Natural killer cell (primary cell): Measurements from ENCODE around the gene CABP4. TPM values are rescaled to one million over a fixed set of nuclear protein-coding genes. Genes with fewer than 3 reads are reported as not detected.

Source experiments
- ATAC-seq, 3 donors: fragments of 150-1000 bp in 2 of 3; fragments of 200-7000 bp in 1 of 3; cut with Tn5 transposase; 1 replicate in 1 of 3; 2 replicates in 2 of 3; pipeline ENCODE4 v1.10.0; 2021; ENCODE audit warnings: mild to moderate bottlenecking in 2 of 3, moderate library complexity in 2 of 3
- DNase-seq, 2 donors: peaks; one replicate each; pipeline versions ENCODE4 v3.0.0 to v3.0.0-alpha.2; 2013 to 2021; ENCODE audit warnings: mixed read lengths in 1 of 2
- H3K27ac ChIP-seq: one replicate; pipeline ENCODE4 v1.5.1; 2013; ENCODE audit warnings: mild to moderate bottlenecking, low read length
- H3K27me3 ChIP-seq: one replicate; pipeline ENCODE4 v1.6.1; 2013; ENCODE audit warnings: low read length; ENCODE audit not compliant: control insufficient read depth, insufficient read depth
- H3K36me3 ChIP-seq: one replicate; pipeline ENCODE4 v1.6.1; 2013; ENCODE audit warnings: low read length; ENCODE audit not compliant: control insufficient read depth, insufficient read depth
- H3K4me1 ChIP-seq: one replicate; pipeline ENCODE4 v1.6.1; 2013; ENCODE audit warnings: low read length; ENCODE audit not compliant: control insufficient read depth, insufficient read depth
- H3K4me3 ChIP-seq: one replicate; pipeline ENCODE4 v1.5.1; 2013; ENCODE audit warnings: low read length
- H3K9me3 ChIP-seq: one replicate; pipeline ENCODE4 v1.6.1; 2013; ENCODE audit warnings: low read length; ENCODE audit not compliant: control insufficient read depth, insufficient read depth
- H3K27ac Mint-ChIP-seq, 2 donors: one replicate each; pipeline ENCODE4 v1.8.0; 2022; ENCODE audit warnings: mild to moderate bottlenecking in 2 of 2, mixed read lengths in 2 of 2, moderate library complexity in 1 of 2
- H3K27me3 Mint-ChIP-seq, 2 donors: one replicate each; pipeline ENCODE4 v1.8.0; 2022; ENCODE audit warnings: low read depth in 2 of 2, mixed read lengths in 2 of 2
- H3K36me3 Mint-ChIP-seq: one replicate; pipeline ENCODE4 v1.8.0; 2022; ENCODE audit warnings: mixed read lengths
- H3K4me1 Mint-ChIP-seq, 2 donors: one replicate each; pipeline ENCODE4 v1.8.0; 2022; ENCODE audit warnings: mixed read lengths in 2 of 2
- H3K4me3 Mint-ChIP-seq: one replicate; pipeline ENCODE4 v1.8.0; 2022; ENCODE audit warnings: mild to moderate bottlenecking, moderate library complexity, mixed read lengths
- H3K9me3 Mint-ChIP-seq, 2 donors: one replicate each; pipeline ENCODE4 v1.8.0; 2022; ENCODE audit warnings: mixed read lengths in 2 of 2
- WGBS: methylation state at CpG from one replicate; pipeline ENCODE4 v1.1.7; 2013; ENCODE audit warnings: missing lambda C conversion rate; ENCODE audit not compliant: insufficient coverage; 5-methylcytosine and 5-hydroxymethylcytosine counted together
- intact Hi-C: fragments of 100-400 bp; cut with micrococcal nuclease; formaldehyde crosslinking; loops from one replicate; pipeline ENCODE4 v1.14.2; 2022
- total RNA-seq, 4 donors: library from RNA; stranded (reverse); fragments of 120-200 nt in 1 of 4; gene quantifications; one replicate each; pipeline versions ENCODE4 v1.2.3 to v1.2.4, GENCODE V29; 2013 to 2022
- TF ChIP-seq, protein P1 (sequence below): fragments of 200-600 bp; IDR thresholded peaks from one replicate; pipeline ENCODE4 v1.8.0; 2022; ENCODE audit warnings: antibody characterized with exemption

The CABP4 gene
- total RNA-seq, 3 donors from 2014 or later (not counting 1 experiment from before 2014, with no cell fraction given): 12.9 to 22.8 (median 21.3) TPM

DNA sequence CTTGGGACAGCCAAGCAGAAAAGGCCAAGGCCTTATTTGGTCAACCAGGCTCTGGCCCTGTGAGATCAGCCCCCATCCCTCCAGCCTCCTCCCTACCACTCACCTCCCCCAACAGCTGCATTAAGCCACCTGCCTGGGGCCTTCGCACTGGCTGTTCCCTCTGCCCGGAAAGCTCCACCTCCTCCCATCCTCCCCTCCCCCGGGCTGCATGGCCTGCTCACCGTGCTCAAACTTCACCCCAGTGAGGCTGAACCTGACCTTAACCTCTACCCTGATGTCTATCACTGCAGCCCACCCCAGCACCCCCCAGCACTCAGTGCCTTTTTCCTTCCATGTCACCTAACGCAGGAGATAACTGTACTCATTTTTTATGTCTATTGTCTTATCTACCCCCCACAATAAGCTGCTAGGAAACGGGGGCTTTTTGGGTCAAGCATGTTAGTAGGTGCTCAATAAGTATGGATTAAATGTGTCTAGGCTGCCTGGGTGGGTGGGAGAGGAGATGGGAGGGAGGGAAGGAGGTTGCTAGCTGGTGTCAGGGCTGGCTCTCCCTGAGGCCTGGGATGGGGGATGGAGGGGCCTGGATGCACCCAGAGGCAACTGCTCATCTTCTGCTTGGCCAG, 18.6 kb upstream of the CABP4 start:
- TF ChIP-seq, protein P1, sequence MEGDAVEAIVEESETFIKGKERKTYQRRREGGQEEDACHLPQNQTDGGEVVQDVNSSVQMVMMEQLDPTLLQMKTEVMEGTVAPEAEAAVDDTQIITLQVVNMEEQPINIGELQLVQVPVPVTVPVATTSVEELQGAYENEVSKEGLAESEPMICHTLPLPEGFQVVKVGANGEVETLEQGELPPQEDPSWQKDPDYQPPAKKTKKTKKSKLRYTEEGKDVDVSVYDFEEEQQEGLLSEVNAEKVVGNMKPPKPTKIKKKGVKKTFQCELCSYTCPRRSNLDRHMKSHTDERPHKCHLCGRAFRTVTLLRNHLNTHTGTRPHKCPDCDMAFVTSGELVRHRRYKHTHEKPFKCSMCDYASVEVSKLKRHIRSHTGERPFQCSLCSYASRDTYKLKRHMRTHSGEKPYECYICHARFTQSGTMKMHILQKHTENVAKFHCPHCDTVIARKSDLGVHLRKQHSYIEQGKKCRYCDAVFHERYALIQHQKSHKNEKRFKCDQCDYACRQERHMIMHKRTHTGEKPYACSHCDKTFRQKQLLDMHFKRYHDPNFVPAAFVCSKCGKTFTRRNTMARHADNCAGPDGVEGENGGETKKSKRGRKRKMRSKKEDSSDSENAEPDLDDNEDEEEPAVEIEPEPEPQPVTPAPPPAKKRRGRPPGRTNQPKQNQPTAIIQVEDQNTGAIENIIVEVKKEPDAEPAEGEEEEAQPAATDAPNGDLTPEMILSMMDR: no peak
- H3K27me3 ChIP-seq: no peaks in the 10 kb centered on the region
- peaks cover 30% of the 10 kb centered on the region for H3K36me3 ChIP-seq
- H3K4me3 ChIP-seq: peak overlapping the region; percentile 81
- peak overlapping the region; percentile 95 for H3K4me3 Mint-ChIP-seq
- intact Hi-C loops: loop anchor here (2.0 kb wide), 1 partner anchor 34 kb away; no protein-coding TSS in a partner anchor
- ATAC-seq (peak in 2 of 3 donors; percentile 13 to 24), DNase-seq (peak in 1 of 2 donors; percentile 71)
- no peaks in the 10 kb centered on the region for H3K27me3 Mint-ChIP-seq
- peaks cover 65 to 86% of the 10 kb centered on the region in 2 donors for H3K4me1 Mint-ChIP-seq
- peaks cover 88% of the 10 kb centered on the region for H3K4me1 ChIP-seq
- H3K36me3 Mint-ChIP-seq: no peaks in the 10 kb centered on the region
- H3K27ac Mint-ChIP-seq: peak overlapping the region; percentile 85 to 88
- H3K9me3 Mint-ChIP-seq: no peaks in the 10 kb centered on the region
- H3K27ac ChIP-seq: peak overlapping the region; percentile 41
- no peaks in the 10 kb centered on the region for H3K9me3 ChIP-seq
- under 1% methylated on average over 6 of the region's 6 CpGs for WGBS

DNA sequence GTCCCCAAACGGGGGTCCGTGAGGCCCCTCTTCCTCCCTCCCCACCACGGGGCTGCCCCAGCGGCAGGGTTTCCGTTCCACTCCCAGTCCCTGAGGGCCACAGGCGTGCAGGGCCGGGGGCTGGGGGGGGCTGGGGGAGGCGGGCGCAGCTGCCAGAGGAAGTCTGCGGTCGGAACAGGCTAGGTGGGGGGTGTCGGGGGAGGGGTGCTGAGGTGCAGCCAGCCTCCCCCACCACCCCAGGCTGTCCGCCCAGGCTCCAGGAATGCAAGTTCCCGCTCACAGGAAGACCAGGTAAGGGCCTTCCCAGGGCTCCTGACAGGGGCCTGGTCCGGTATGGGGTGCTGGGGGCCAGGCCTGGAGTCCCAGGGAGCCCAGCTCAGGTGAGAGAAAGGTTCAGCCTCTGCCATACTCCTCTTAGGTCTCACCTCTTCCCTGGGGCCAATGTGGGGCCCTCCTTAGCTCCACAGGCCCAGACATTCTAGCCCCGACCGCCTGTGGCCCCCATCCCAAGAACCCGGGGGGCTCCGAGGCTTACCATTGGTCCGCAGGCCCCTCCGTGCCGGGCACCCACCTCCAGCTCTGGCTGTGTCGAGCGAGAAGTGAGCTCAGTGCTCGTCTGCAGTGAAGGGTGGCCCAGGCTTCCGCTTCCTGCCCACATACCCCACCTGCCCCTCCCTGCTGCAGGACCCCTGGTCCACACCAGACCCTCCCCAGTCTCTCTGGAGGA, 17.9 kb upstream of the CABP4 start, which contains the start of gene PTPRCAP:
TSS of gene PTPRCAP (minus strand) at position 601 of the 727 bp plus-strand sequence. CDS start at position 538, 63 bp downstream.
- Histone ChIP-seq H3K9me3 (no peaks in the 10 kb centered on the region), H3K4me3 (peak within 1 kb of the TSS; percentile 81), H3K4me1 (peaks cover 89% of the 10 kb centered on the region), H3K36me3 (peaks cover 23% of the 10 kb centered on the region), H3K27me3 (no peaks in the 10 kb centered on the region), H3K27ac (peak within 1 kb of the TSS; percentile 75)
- whole genome bisulfite sequencing: under 1% methylated on average over 15 of the region's 26 CpGs
- DNase-seq (peak; percentile 62 to 86), ATAC-seq (peak; percentile 40 to 67 (median 58))
- H3K4me1 Mint-ChIP-seq: peaks cover 63 to 86% of the 10 kb centered on the region in 2 donors
- no peaks in the 10 kb centered on the region for H3K36me3 Mint-ChIP-seq
- peak within 1 kb of the TSS; percentile 85 to 88 for H3K27ac Mint-ChIP-seq
- intact Hi-C loops: loop anchor here (2.0 kb wide), 1 partner anchor 34 kb away; no protein-coding TSS in a partner anchor
- peak within 1 kb of the TSS; percentile 95 for H3K4me3 Mint-ChIP-seq
- no peaks in the 10 kb centered on the region for H3K9me3 Mint-ChIP-seq
- no peaks in the 10 kb centered on the region for H3K27me3 Mint-ChIP-seq
- TF ChIP-seq, protein P1: no peak

DNA sequence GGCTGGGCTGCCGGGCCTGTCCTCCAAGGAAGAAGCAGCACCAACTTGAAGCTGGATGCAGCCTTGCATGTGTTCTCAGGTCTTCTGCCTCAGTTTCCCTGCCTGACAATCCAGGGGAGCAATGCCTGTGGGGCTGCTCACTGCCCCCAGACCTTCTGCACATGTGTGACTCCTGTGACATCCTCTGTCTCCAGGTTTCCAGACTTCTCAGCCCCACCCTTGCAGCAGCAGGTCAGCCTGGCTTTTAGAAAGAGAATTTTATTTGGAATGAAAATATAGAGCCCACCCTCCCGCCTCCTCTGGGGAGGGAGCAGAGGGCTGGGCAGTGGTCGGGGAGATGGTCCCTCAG, 17.4 kb upstream of the CABP4 start:
- H3K9me3 ChIP-seq: no peaks in the 10 kb centered on the region
- H3K4me3 Mint-ChIP-seq: peak overlapping the region; percentile 95
- no peaks in the 10 kb centered on the region for H3K27me3 ChIP-seq
- intact Hi-C loops: loop anchor here (2.0 kb wide), 1 partner anchor 35 kb away; no protein-coding TSS in a partner anchor
- peak overlapping the region; percentile 75 for H3K27ac ChIP-seq
- H3K4me1 Mint-ChIP-seq: peaks cover 62 to 87% of the 10 kb centered on the region in 2 donors
- H3K9me3 Mint-ChIP-seq: no peaks in the 10 kb centered on the region
- peaks cover 89% of the 10 kb centered on the region for H3K4me1 ChIP-seq
- DNase-seq (no peak), ATAC-seq (no peak)
- H3K36me3 Mint-ChIP-seq: no peaks in the 10 kb centered on the region
- H3K36me3 ChIP-seq: peaks cover 21% of the 10 kb centered on the region
- 23% methylated on average over 3 of the region's 3 CpGs for WGBS
- peak overlapping the region; percentile 85 to 88 for H3K27ac Mint-ChIP-seq
- H3K4me3 ChIP-seq: peak overlapping the region; percentile 81
- H3K27me3 Mint-ChIP-seq: no peaks in the 10 kb centered on the region
- TF ChIP-seq, protein P1: no peak
